ENCODE measurements around the gene GHR. TPM values are rescaled to one million over a fixed set of nuclear protein-coding genes. Genes with fewer than 3 reads are reported as not detected.

GHR gene
- total RNA-seq, 1 donor from 2014 or later, result 5.4 TPM

DNA sequence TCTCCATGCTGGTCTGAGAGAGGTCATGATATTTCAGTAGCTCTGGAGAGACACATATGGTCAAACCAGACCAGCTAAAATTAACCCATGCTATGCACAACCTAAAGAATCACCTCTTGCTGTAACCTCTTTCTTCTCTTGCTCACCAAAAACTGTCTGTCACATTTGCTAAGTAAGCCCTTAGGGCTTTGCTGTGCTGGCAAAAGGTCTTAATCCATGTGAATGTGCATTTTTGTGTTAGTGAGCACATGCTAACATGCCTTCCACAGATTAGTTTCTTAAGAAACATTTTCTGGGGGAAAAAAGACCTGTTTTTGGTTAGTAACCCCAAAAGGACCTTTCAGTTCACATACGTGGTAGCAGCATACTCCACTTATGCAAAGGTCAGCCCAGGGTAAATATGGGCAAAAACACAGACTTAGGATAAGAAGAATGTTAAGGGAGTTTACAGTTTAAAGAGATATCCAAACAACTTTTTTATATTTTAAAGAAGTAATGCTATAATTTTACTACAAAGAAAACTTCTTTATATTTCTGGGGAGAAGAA, 209.2 kb downstream of the GHR start:
- H3K4me1 Mint-ChIP-seq (ENCODE audit: low read depth), result peaks cover 4% of the 10 kb centered on the region
- no peak for TF ChIP-seq CTCF (IDR thresholded peaks at IDR 0.05)
- H3K27ac Mint-ChIP-seq (ENCODE audit: unreplicated experiment), result no peak overlapping the region
- DNase-seq (ENCODE audit: low spot score), result no peak
- H3K27me3 Mint-ChIP-seq (ENCODE audit: low read depth), result no peaks in the 10 kb centered on the region
- H3K36me3 Mint-ChIP-seq (ENCODE audit: low read depth), result no peaks in the 10 kb centered on the region
- no peak overlapping the region for H3K4me3 Mint-ChIP-seq (ENCODE audit: unreplicated experiment)
- no peaks in the 10 kb centered on the region for H3K9me3 Mint-ChIP-seq (ENCODE audit: low read depth)

- Mint-ChIP-seq H3K4me3 (ENCODE audit: unreplicated experiment) (no peak overlapping the region), H3K9me3 (ENCODE audit: low read depth) (no peaks in the 10 kb centered on the region), H3K36me3 (ENCODE audit: low read depth) (no peaks in the 10 kb centered on the region), H3K27ac (ENCODE audit: unreplicated experiment) (no peak overlapping the region), H3K4me1 (ENCODE audit: low read depth) (peaks cover 4% of the 10 kb centered on the region), H3K27me3 (ENCODE audit: low read depth) (no peaks in the 10 kb centered on the region)
- no peak for TF ChIP-seq CTCF (IDR thresholded peaks at IDR 0.05)
- no peak for DNase-seq (ENCODE audit: low spot score)
Measured at GRCh38 chr5:42634575-42634974, 211.3 kb downstream of the GHR start.

- no peaks in the 10 kb centered on the region for H3K9me3 Mint-ChIP-seq (ENCODE audit: low read depth)
- no peak overlapping the region for H3K27ac Mint-ChIP-seq (ENCODE audit: unreplicated experiment)
- H3K36me3 Mint-ChIP-seq (ENCODE audit: low read depth), result no peaks in the 10 kb centered on the region
- H3K27me3 Mint-ChIP-seq (ENCODE audit: low read depth), result no peaks in the 10 kb centered on the region
- no peak overlapping the region for H3K4me3 Mint-ChIP-seq (ENCODE audit: unreplicated experiment)
- H3K4me1 Mint-ChIP-seq (ENCODE audit: low read depth), result peaks cover 4% of the 10 kb centered on the region
- TF ChIP-seq CTCF (IDR thresholded peaks at IDR 0.05), result peak; percentile 59
- DNase-seq (ENCODE audit: low spot score), result no peak
Measured at GRCh38 chr5:42636425-42636824, 213.2 kb downstream of the GHR start.

- DNase-seq (ENCODE audit: low spot score), result no peak
- no peaks in the 10 kb centered on the region for H3K36me3 Mint-ChIP-seq (ENCODE audit: low read depth)
- no peak overlapping the region for H3K27ac Mint-ChIP-seq (ENCODE audit: unreplicated experiment)
- H3K4me3 Mint-ChIP-seq (ENCODE audit: unreplicated experiment), result no peak overlapping the region
- TF ChIP-seq CTCF (IDR thresholded peaks at IDR 0.05), result no peak
- peaks cover 4% of the 10 kb centered on the region for H3K4me1 Mint-ChIP-seq (ENCODE audit: low read depth)
- peaks cover 5% of the 10 kb centered on the region for H3K9me3 Mint-ChIP-seq (ENCODE audit: low read depth)
- H3K27me3 Mint-ChIP-seq (ENCODE audit: low read depth), result no peaks in the 10 kb centered on the region
Measured at GRCh38 chr5:42636946-42637345, 213.7 kb downstream of the GHR start.

GRCh38 chr5:42638972-42639371, 215.7 kb downstream of the GHR start:
- no peaks in the 10 kb centered on the region for H3K4me1 Mint-ChIP-seq (ENCODE audit: low read depth)
- no peak for DNase-seq (ENCODE audit: low spot score)
- no peaks in the 10 kb centered on the region for H3K27me3 Mint-ChIP-seq (ENCODE audit: low read depth)
- no peak overlapping the region for H3K27ac Mint-ChIP-seq (ENCODE audit: unreplicated experiment)
- H3K36me3 Mint-ChIP-seq (ENCODE audit: low read depth), result no peaks in the 10 kb centered on the region
- no peak overlapping the region for H3K4me3 Mint-ChIP-seq (ENCODE audit: unreplicated experiment)
- TF ChIP-seq CTCF (IDR thresholded peaks at IDR 0.05), result no peak
- H3K9me3 Mint-ChIP-seq (ENCODE audit: low read depth), result peaks cover 5% of the 10 kb centered on the region
